ENCODE measurements around the gene PLA2G12B. TPM values are rescaled to one million over a fixed set of nuclear protein-coding genes. Genes with fewer than 3 reads are reported as not detected.

The PLA2G12B gene
- total and polyA plus RNA-seq, 2 of the 8 experiments (the other 6 are each of a cell fraction or from before 2014, with no cell fraction given) = not detected

DNA sequence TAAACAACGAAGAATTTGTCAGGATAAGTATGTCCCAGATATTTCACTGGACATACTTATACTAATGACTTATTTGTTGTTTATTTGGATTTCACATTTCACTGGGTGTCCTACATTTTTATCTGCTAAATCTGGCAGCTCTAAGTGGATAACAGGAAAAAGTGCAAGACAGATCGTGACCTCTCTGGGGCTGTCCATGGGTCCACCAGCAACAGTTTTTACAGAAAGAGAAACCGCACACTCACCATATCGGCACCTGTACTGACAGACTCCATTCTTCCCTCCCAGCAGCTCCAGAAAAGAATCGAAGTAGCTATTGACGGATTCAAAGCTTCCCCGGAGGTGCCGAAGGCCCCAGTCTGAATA is 393 bp downstream of the PLA2G12B start:
- FAIRE-seq (no peak), DNase-seq (ENCODE audit: low read depth in 1 of 2, low spot score in 2 of 2) (no peak)
- WGBS, 2 experiments (ENCODE audit: extremely low coverage in 1 of 2, insufficient coverage in 1 of 2, insufficient read length in 1 of 2, insufficient replicate concordance in 2 of 2, low coverage in 1 of 2, low lambda C conversion rate in 2 of 2, missing lambda C conversion rate in 1 of 2) = 86% methylated on average over 8 of the region's 8 CpGs; no CpG with 5 or more reads in 1 of the 2 experiments
- H2AFZ ChIP-seq (ENCODE audit: low read length) = peak overlapping the region; percentile 24; the same call in 1 of the 2 replicates
- TF ChIP-seq PHF8 (conservative IDR thresholded peaks at IDR 0.05; ENCODE audit: low read depth, low read length) (no peak), EP300 (IDR thresholded peaks at IDR 0.05; ENCODE audit: borderline replicate concordance in 1 of 2, low read depth in 2 of 2, low read length in 2 of 2) (no peak), JUN (IDR thresholded peaks at IDR 0.05; ENCODE audit: low read depth, low read length) (no peak), CBX8 (IDR thresholded peaks at IDR 0.05; ENCODE audit: borderline replicate concordance, low read depth, low read length) (no peak)
- H4K5ac ChIP-seq (ENCODE audit: insufficient read length, low read depth, low read length) = no peak overlapping the region
- H3K14ac ChIP-seq (ENCODE audit: insufficient read length) = no peak overlapping the region
- no peak overlapping the region for H2BK20ac ChIP-seq (ENCODE audit: low read length)
- CTCF ChIA-PET (ENCODE audit: partially characterized antibody) = interaction anchor here (0.6 to 1.8 kb wide), 9 partner anchors 10 to 451 kb away, joined by 3 to 6 read pairs (median 3); no protein-coding TSS in a partner anchor
- H2BK120ac ChIP-seq (replicated peaks; ENCODE audit: low read depth, low read length) = no peak overlapping the region
- H3K27me3 ChIP-seq (replicated peaks in 1 of 4; ENCODE audit: control insufficient read depth in 3 of 4, extremely low read depth in 1 of 4, insufficient read depth in 3 of 4, low read length in 3 of 4) = no peaks in the 10 kb centered on the region
- no peak overlapping the region for H3K4me2 ChIP-seq (ENCODE audit: insufficient read depth in 1 of 2, low read depth in 2 of 2, low read length in 2 of 2)
- no peak overlapping the region for H2AK5ac ChIP-seq (ENCODE audit: low read depth, low read length)
- no peaks in the 10 kb centered on the region for H3K9me3 ChIP-seq (ENCODE audit: insufficient read depth in 2 of 2, low read depth in 1 of 2, low read length in 1 of 2)
- H3K79me2 ChIP-seq (ENCODE audit: control insufficient read depth in 1 of 2, insufficient read depth in 2 of 2, low read length in 2 of 2) = no peaks in the 10 kb centered on the region
- no peak overlapping the region for H2BK12ac ChIP-seq (ENCODE audit: low read depth, low read length)
- H4K20me1 ChIP-seq (replicated peaks in 1 of 2; ENCODE audit: control insufficient read depth in 1 of 2, insufficient read depth in 2 of 2, low read length in 2 of 2) = no peaks in the 10 kb centered on the region
- no peak overlapping the region for H3K9ac ChIP-seq (replicated peaks in 1 of 4; ENCODE audit: extremely low read depth in 1 of 4, low read depth in 3 of 4, low read length in 3 of 4)
- H2BK5ac ChIP-seq (ENCODE audit: low read depth, low read length) = no peak overlapping the region
- H2BK15ac ChIP-seq (ENCODE audit: low read length) = no peak overlapping the region
- no peaks in the 10 kb centered on the region for H3K36me3 ChIP-seq (ENCODE audit: control insufficient read depth in 2 of 4, insufficient read depth in 4 of 4, low read length in 3 of 4)
- peaks cover 8 to 18% (median 11%) of the 10 kb centered on the region in 4 experiments; a peak in 5 of 7 replicates for H3K4me1 ChIP-seq (replicated peaks in 1 of 4; ENCODE audit: control insufficient read depth in 3 of 4, insufficient read depth in 4 of 4, low read length in 3 of 4)
- 0 out of 2 replicates have a peak overlapping the region, but pooled peaks have one; percentile 10 for H3K18ac ChIP-seq (ENCODE audit: extremely low read depth, low read length)
- H3K79me1 ChIP-seq (ENCODE audit: low read depth, low read length) = no peaks in the 10 kb centered on the region
- H3K23me2 ChIP-seq (ENCODE audit: low read depth, low read length) = no peaks in the 10 kb centered on the region
- H3K4ac ChIP-seq (replicated peaks; ENCODE audit: insufficient read length, low read depth, low read length) = no peak overlapping the region
- no peak overlapping the region for H3K4me3 ChIP-seq (ENCODE audit: extremely low read depth in 1 of 4, insufficient read depth in 2 of 4, low read depth in 3 of 4, low read length in 4 of 4)
- POLR2A ChIA-PET (ENCODE audit: partially characterized antibody) = interaction anchor here (0.9 to 2.1 kb wide), 3 partner anchors 14 to 21 kb away, joined by 3 to 6 read pairs (median 3); no protein-coding TSS in a partner anchor
- H4K8ac ChIP-seq (ENCODE audit: extremely low read depth, insufficient read depth, low read length) = no peak overlapping the region
- H3K27ac ChIP-seq (ENCODE audit: low read depth, low read length) = no peak overlapping the region
- H4K91ac ChIP-seq (replicated peaks; ENCODE audit: insufficient read length, low read length) = no peak overlapping the region
- H3K56ac ChIP-seq (replicated peaks; ENCODE audit: insufficient read length, low read depth, low read length) = no peak overlapping the region
- H3K23ac ChIP-seq (ENCODE audit: insufficient read length) = no peak overlapping the region

All from H1 (cell line).